Measurements from ENCODE around the gene COL25A1.

The COL25A1 gene

DNA sequence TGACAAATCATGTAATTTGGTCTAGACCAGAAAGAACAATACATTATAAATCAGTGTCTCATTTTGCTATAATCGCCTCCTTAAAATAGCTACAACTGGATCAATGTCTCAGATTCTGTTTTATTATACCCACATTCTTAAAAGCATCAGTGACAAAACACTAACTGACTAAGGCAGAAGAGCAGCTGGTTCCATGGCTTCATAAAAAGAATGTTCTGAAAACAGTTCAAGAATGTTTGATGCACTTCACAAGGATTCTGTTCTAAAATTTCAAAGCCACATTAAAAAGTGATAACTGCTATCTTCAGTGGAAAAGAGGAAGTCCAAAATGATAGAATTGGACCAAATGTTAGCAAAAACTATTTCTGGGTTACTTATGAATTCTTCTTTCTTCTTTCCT lies 69.8 kb downstream of the COL25A1 start:
- no peaks in the 10 kb centered on the region for H3K4me1 ChIP-seq

DNA sequence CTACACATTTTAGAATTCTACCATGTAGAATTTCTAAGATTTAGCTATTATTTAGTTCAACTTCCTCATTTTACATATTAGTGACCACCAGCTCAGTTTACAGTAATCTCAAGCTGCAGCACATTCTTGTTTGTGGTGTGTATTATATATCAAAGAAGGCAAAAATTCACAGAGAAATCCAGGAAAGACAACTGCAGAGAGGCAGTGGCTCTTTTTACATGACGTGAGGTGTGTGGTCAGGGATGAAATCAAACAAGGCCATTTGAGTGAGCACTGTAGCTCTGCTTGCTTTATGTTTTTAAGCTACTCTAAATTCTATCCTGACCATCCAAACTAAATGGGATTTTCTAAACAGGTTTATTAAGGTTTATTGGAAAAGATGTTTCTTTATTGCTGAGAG lies 71.1 kb downstream of the COL25A1 start:
- Histone ChIP-seq H2AFZ (no peak overlapping the region), H3K9ac (no peak overlapping the region), H3K27ac (no peak overlapping the region), H3K9me3 (ENCODE audit: control insufficient read depth, low read length) (no peaks in the 10 kb centered on the region), H3K4me1 (no peaks in the 10 kb centered on the region), H3K36me3 (ENCODE audit: control insufficient read depth, insufficient read depth, low read length) (no peaks in the 10 kb centered on the region), H3K4me3 (ENCODE audit: low read depth, low read length) (no peak overlapping the region), H3K27me3 (ENCODE audit: control insufficient read depth, insufficient read depth, low read length) (no peaks in the 10 kb centered on the region), H3K4me2 (ENCODE audit: low read length) (no peak overlapping the region), H3K79me2 (no peaks in the 10 kb centered on the region)
- no peak for TF ChIP-seq CTCF (IDR thresholded peaks at IDR 0.05)

More for the DNA sequence above, 69.8 kb downstream of the COL25A1 start:
- H3K36me3 ChIP-seq (ENCODE audit: control insufficient read depth, insufficient read depth, low read length): no peaks in the 10 kb centered on the region
- no peak overlapping the region for H2AFZ ChIP-seq
- H3K4me3 ChIP-seq (ENCODE audit: low read depth, low read length): no peak overlapping the region
- no peaks in the 10 kb centered on the region for H3K27me3 ChIP-seq (ENCODE audit: control insufficient read depth, insufficient read depth, low read length)
- no peaks in the 10 kb centered on the region for H3K79me2 ChIP-seq
- H3K9ac ChIP-seq: no peak overlapping the region
- no peak for TF ChIP-seq CTCF (IDR thresholded peaks at IDR 0.05)
- H3K4me2 ChIP-seq (ENCODE audit: low read length): no peak overlapping the region
- no peaks in the 10 kb centered on the region for H3K9me3 ChIP-seq (ENCODE audit: control insufficient read depth, low read length)
- H3K27ac ChIP-seq: no peak overlapping the region

DNA sequence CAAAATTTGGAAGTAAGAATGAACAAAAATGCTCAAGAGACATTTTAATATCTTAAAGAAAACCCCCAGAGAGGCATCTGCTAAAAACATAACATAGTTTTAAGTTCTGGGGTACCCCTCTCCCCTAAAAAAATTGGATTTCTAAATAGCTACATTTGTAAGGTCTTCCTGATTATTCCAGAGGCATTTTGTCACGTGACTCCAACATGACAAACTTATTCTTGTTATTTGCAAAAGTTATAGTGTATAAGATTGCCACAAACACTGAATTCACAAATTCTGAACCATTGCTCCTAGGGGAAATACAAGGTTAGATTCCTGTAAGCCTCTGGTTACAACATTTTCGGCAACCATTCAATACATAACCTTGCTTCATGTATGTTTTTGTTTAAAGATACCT lies 73.4 kb downstream of the COL25A1 start:
- H3K4me2 ChIP-seq (ENCODE audit: low read length): no peak overlapping the region
- H3K9ac ChIP-seq: no peak overlapping the region
- H3K9me3 ChIP-seq (ENCODE audit: control insufficient read depth, low read length): no peaks in the 10 kb centered on the region
- no peak for TF ChIP-seq CTCF (IDR thresholded peaks at IDR 0.05)
- H3K27me3 ChIP-seq (ENCODE audit: control insufficient read depth, insufficient read depth, low read length): no peaks in the 10 kb centered on the region
- no peak overlapping the region for H2AFZ ChIP-seq
- no peak overlapping the region for H3K27ac ChIP-seq
- no peaks in the 10 kb centered on the region for H3K4me1 ChIP-seq
- H3K4me3 ChIP-seq (ENCODE audit: low read depth, low read length): no peak overlapping the region
- H3K79me2 ChIP-seq: no peaks in the 10 kb centered on the region
- no peaks in the 10 kb centered on the region for H3K36me3 ChIP-seq (ENCODE audit: control insufficient read depth, insufficient read depth, low read length)

DNA sequence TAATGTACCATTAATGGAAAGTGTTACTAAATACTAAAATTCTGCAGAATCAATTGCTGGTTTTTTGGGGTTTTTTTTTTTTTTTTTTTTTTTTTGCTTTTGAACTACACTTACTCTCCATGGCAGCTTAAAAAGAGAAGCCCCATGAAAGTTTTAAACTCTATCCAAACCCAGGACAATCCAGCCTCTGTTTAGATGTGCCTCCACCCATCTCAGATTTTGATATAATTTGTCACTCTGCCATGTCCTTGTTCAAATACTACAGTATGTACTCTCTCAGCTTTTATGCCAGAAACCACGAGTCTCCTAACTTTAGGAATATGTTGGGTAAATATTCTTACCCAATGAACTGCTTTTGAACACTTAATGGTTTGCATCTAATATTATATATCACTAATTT lies 84.2 kb downstream of the COL25A1 start:
- no peak overlapping the region for H3K4me3 ChIP-seq (ENCODE audit: low read depth, low read length)
- no peaks in the 10 kb centered on the region for H3K27me3 ChIP-seq (ENCODE audit: control insufficient read depth, insufficient read depth, low read length)
- H3K79me2 ChIP-seq: no peaks in the 10 kb centered on the region
- H2AFZ ChIP-seq: no peak overlapping the region
- H3K27ac ChIP-seq: no peak overlapping the region
- H3K9me3 ChIP-seq (ENCODE audit: control insufficient read depth, low read length): no peaks in the 10 kb centered on the region
- no peak overlapping the region for H3K4me2 ChIP-seq (ENCODE audit: low read length)
- H3K9ac ChIP-seq: no peak overlapping the region
- no peaks in the 10 kb centered on the region for H3K36me3 ChIP-seq (ENCODE audit: control insufficient read depth, insufficient read depth, low read length)
- no peaks in the 10 kb centered on the region for H3K4me1 ChIP-seq
- no peak for TF ChIP-seq CTCF (IDR thresholded peaks at IDR 0.05)

GRCh38 chr4:109216085-109216696 lies 86.3 kb downstream of the COL25A1 start:
- Histone ChIP-seq H3K27me3 (ENCODE audit: control insufficient read depth, insufficient read depth, low read length) (no peaks in the 10 kb centered on the region), H3K36me3 (ENCODE audit: control insufficient read depth, insufficient read depth, low read length) (no peaks in the 10 kb centered on the region), H3K4me2 (ENCODE audit: low read length) (no peak overlapping the region), H3K4me3 (ENCODE audit: low read depth, low read length) (no peak overlapping the region), H2AFZ (no peak overlapping the region), H3K9me3 (ENCODE audit: control insufficient read depth, low read length) (no peaks in the 10 kb centered on the region), H3K9ac (no peak overlapping the region), H3K79me2 (no peaks in the 10 kb centered on the region), H3K4me1 (no peaks in the 10 kb centered on the region), H3K27ac (no peak overlapping the region)
- TF ChIP-seq CTCF (IDR thresholded peaks at IDR 0.05): no peak

Data from parathyroid adenoma (tissue), 2 donors.